GM23248 (cell line): ENCODE measurements around the gene FBLN5. TPM values are rescaled to one million over a fixed set of nuclear protein-coding genes. Genes with fewer than 3 reads are reported as not detected.
"Not testable (repeated sequence)": the region's sequence is repeated elsewhere in the genome, so short reads cannot be mapped to it uniquely, and the experiment has no call there.

Experiments
- DNase-seq: peaks from one replicate; pipeline ENCODE4 v3.0.0-alpha.2; 2015
- H2AFZ ChIP-seq: fragments of 200-600 bp; sonication (generic); 2 replicates; pipeline ENCODE4 v1.6.1; 2016; ENCODE audit warnings: antibody characterized with exemption
- H3F3A ChIP-seq: fragments of 200-600 bp; sonication (generic); 2 replicates; pipeline ENCODE4 v1.6.1; 2016; ENCODE audit warnings: mild to moderate bottlenecking, antibody characterized with exemption, mixed run types; ENCODE audit not compliant: insufficient read depth
- H3K27ac ChIP-seq: fragments of 200-600 bp; sonication (generic); 2 replicates; pipeline ENCODE4 v1.5.1; 2016; ENCODE audit warnings: mild to moderate bottlenecking
- H3K27me3 ChIP-seq: fragments of 200-600 bp; sonication (generic); replicated peaks from 2 replicates; pipeline ENCODE4 v1.6.1; 2016; ENCODE audit warnings: mild to moderate bottlenecking; ENCODE audit not compliant: insufficient read depth
- H3K36me3 ChIP-seq: fragments of 200-600 bp; sonication (generic); 2 replicates; pipeline ENCODE4 v1.6.1; 2016; ENCODE audit warnings: low read depth, mild to moderate bottlenecking
- H3K4me1 ChIP-seq: fragments of 200-600 bp; sonication (generic); 2 replicates; pipeline ENCODE4 v1.6.1; 2016; ENCODE audit warnings: mild to moderate bottlenecking; ENCODE audit not compliant: insufficient read depth
- H3K4me2 ChIP-seq: fragments of 200-600 bp; sonication (generic); one replicate; pipeline ENCODE4 v1.6.1; 2016; ENCODE audit warnings: mild to moderate bottlenecking; ENCODE audit not compliant: unreplicated experiment
- H3K4me3 ChIP-seq: fragments of 200-600 bp; sonication (generic); 2 replicates; pipeline ENCODE4 v1.5.1; 2016; ENCODE audit warnings: mild to moderate bottlenecking
- H3K79me2 ChIP-seq: fragments of 200-600 bp; sonication (generic); 2 replicates; pipeline ENCODE4 v1.6.1; 2016; ENCODE audit warnings: mild to moderate bottlenecking; ENCODE audit not compliant: insufficient read depth
- H3K9ac ChIP-seq: fragments of 200-600 bp; sonication (generic); 2 replicates; pipeline ENCODE4 v1.6.1; 2016; ENCODE audit warnings: mild to moderate bottlenecking
- H3K9me2 ChIP-seq: fragments of 200-600 bp; sonication (generic); 2 replicates; pipeline ENCODE4 v1.6.1; 2016; ENCODE audit warnings: mixed run types, mild to moderate bottlenecking, moderate library complexity; ENCODE audit not compliant: insufficient read depth
- H3K9me3 ChIP-seq: fragments of 200-600 bp; sonication (generic); one replicate; pipeline ENCODE4 v1.6.1; 2017; ENCODE audit warnings: low read depth
- H4K20me1 ChIP-seq: fragments of 200-600 bp; sonication (generic); 2 replicates; pipeline ENCODE4 v1.6.0; 2016; ENCODE audit not compliant: insufficient read depth
- EZH2 ChIP-seq: fragments of 200-600 bp; sonication (generic); IDR thresholded peaks from 2 replicates; pipeline ENCODE4 v1.6.1; 2018; ENCODE audit warnings: antibody characterized with exemption, mild to moderate bottlenecking; ENCODE audit not compliant: insufficient read depth, poor library complexity, severe bottlenecking
- EZH2phosphoT487 ChIP-seq: fragments of 200-600 bp; sonication (generic); IDR thresholded peaks from 2 replicates; pipeline ENCODE4 v1.6.1; 2018; ENCODE audit warnings: antibody characterized with exemption, moderate library complexity, mild to moderate bottlenecking, low read depth; ENCODE audit not compliant: insufficient read depth
- WGBS, 2 experiments: methylation state at CpG; one replicate each; pipeline ENCODE4 v1.1.6; 2015 to 2017; ENCODE audit warnings: low lambda C conversion rate in 2 of 2, low coverage in 1 of 2; ENCODE audit errors: missing lambda C conversion rate in 2 of 2; 5-methylcytosine and 5-hydroxymethylcytosine counted together
- in situ Hi-C: fragments of 300-500 bp; cut with MboI; formaldehyde crosslinking; loops from 2 replicates; pipeline ENCODE4 v1.15.0; 2020
- polyA plus RNA-seq: library from polyadenylated mRNA; unstranded; fragments of >200 nt; fragmentation: Nextera tagmentation; extraction: Ambion mirVana; gene quantifications from 2 replicates; pipeline ENCODE4 v1.2.1, GENCODE V29; 2016
- total RNA-seq: library from RNA; depleted of rRNA; stranded (reverse); fragments of >200 nt; shearing (Covaris generic); gene quantifications from 2 replicates; pipeline ENCODE4 v1.2.3, GENCODE V29; 2014

FBLN5 gene
- total and polyA plus RNA-seq, 2 experiments from 2014 or later, result 234 to 756 TPM

DNA sequence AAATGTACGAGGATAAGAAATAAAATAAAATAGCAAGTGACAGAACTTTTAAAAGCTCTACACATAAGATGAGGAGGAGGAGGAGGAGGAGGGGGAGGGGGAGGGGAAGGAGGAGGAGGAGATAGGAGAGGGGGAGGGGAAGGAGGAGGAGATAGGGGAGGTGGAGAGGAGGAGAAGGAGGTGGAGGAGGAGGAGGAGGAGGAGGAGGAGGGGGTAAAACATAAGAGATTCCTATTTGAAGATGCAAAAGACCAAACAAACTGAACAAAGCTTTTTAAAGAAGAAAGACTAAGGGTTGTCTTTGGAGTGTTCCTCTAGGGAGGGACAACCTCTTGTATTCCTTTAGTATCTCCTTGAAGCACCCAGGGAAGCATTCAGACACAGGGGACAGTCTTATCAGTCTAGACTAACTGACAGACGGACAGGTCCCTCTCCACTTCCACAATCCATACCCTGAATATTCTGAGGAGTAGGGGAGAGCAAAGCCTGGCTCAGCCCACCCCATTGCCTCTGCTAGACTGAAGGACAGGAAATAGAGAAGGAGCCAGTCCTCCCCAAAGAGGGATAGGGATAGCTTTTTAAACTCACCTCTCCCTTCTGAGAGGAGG, 93.1 kb downstream of the FBLN5 start:
- Histone ChIP-seq H3K27ac (no peak overlapping the region), H3K9me2 (no peaks in the 10 kb centered on the region), H3K4me3 (no peak overlapping the region), H3K4me2 (no peak overlapping the region), H4K20me1 (no peaks in the 10 kb centered on the region), H3K36me3 (no peaks in the 10 kb centered on the region), H3F3A (no peaks in the 10 kb centered on the region), H3K9ac (no peak overlapping the region), H3K79me2 (no peaks in the 10 kb centered on the region), H3K4me1 (peaks cover 12% of the 10 kb centered on the region), H2AFZ (no peak overlapping the region), H3K27me3 (no peaks in the 10 kb centered on the region), H3K9me3 (no peaks in the 10 kb centered on the region)
- WGBS, 2 experiments, result 48 to 56% methylated on average over 2 of the region's 2 CpGs
- no peak for DNase-seq
- no peak for TF ChIP-seq EZH2phosphoT487
- no peak for TF ChIP-seq EZH2
- in situ Hi-C loops, result no loop called here

GRCh38 chr14:91851563-91851962, 95.9 kb downstream of the FBLN5 start:
- TF ChIP-seq EZH2 (no peak), EZH2phosphoT487 (no peak)
- no peaks in the 10 kb centered on the region for H3K9me3 ChIP-seq
- DNase-seq, result no peak
- in situ Hi-C loops, result no loop called here
- no peaks in the 10 kb centered on the region for H3K27me3 ChIP-seq
- no peak overlapping the region for H3K4me2 ChIP-seq
- WGBS, 2 experiments, result 38 to 45% methylated on average over 1 of the region's 1 CpG
- H3K9me2 ChIP-seq, result no peaks in the 10 kb centered on the region
- no peaks in the 10 kb centered on the region for H3K79me2 ChIP-seq
- H2AFZ ChIP-seq, result no peak overlapping the region
- no peaks in the 10 kb centered on the region for H3K4me1 ChIP-seq
- no peaks in the 10 kb centered on the region for H4K20me1 ChIP-seq
- no peaks in the 10 kb centered on the region for H3K36me3 ChIP-seq
- H3K27ac ChIP-seq, result no peak overlapping the region
- H3F3A ChIP-seq, result no peaks in the 10 kb centered on the region
- no peak overlapping the region for H3K9ac ChIP-seq
- H3K4me3 ChIP-seq, result no peak overlapping the region

- 70 to 73% methylated on average over 4 of the region's 4 CpGs for WGBS, 2 experiments
- H3K27me3 ChIP-seq, result no peaks in the 10 kb centered on the region
- no peak overlapping the region for H2AFZ ChIP-seq
- no peak overlapping the region for H3K4me3 ChIP-seq
- H3K4me2 ChIP-seq, result no peak overlapping the region
- no peaks in the 10 kb centered on the region for H4K20me1 ChIP-seq
- no peaks in the 10 kb centered on the region for H3F3A ChIP-seq
- no peaks in the 10 kb centered on the region for H3K9me3 ChIP-seq
- no peaks in the 10 kb centered on the region for H3K36me3 ChIP-seq
- in situ Hi-C loops, result no loop called here
- no peak for TF ChIP-seq EZH2phosphoT487
- no peak for TF ChIP-seq EZH2
- no peak overlapping the region for H3K9ac ChIP-seq
- H3K79me2 ChIP-seq, result no peaks in the 10 kb centered on the region
- no peak overlapping the region for H3K27ac ChIP-seq
- H3K9me2 ChIP-seq, result no peaks in the 10 kb centered on the region
- DNase-seq, result no peak
- H3K4me1 ChIP-seq, result no peaks in the 10 kb centered on the region
Observed at GRCh38 chr14:91848504-91849001, 98.9 kb downstream of the FBLN5 start.

- H4K20me1 ChIP-seq, result no peaks in the 10 kb centered on the region
- H3K9me2 ChIP-seq, result no peaks in the 10 kb centered on the region
- H3K9ac ChIP-seq, result no peak overlapping the region
- H3K4me2 ChIP-seq, result no peak overlapping the region
- 84 to 88% methylated on average over 1 of the region's 1 CpG for WGBS, 2 experiments
- in situ Hi-C loops, result no loop called here
- no peak overlapping the region for H3K4me3 ChIP-seq
- no peak overlapping the region for H3K27ac ChIP-seq
- no peak overlapping the region for H2AFZ ChIP-seq
- no peaks in the 10 kb centered on the region for H3K36me3 ChIP-seq
- no peak for TF ChIP-seq EZH2
- TF ChIP-seq EZH2phosphoT487, result no peak
- no peaks in the 10 kb centered on the region for H3K4me1 ChIP-seq
- no peaks in the 10 kb centered on the region for H3K79me2 ChIP-seq
- H3F3A ChIP-seq, result no peaks in the 10 kb centered on the region
- H3K27me3 ChIP-seq, result no peaks in the 10 kb centered on the region
- no peak for DNase-seq
- H3K9me3 ChIP-seq, result no peaks in the 10 kb centered on the region
Observed at GRCh38 chr14:91847693-91848092, 99.8 kb downstream of the FBLN5 start.

DNA sequence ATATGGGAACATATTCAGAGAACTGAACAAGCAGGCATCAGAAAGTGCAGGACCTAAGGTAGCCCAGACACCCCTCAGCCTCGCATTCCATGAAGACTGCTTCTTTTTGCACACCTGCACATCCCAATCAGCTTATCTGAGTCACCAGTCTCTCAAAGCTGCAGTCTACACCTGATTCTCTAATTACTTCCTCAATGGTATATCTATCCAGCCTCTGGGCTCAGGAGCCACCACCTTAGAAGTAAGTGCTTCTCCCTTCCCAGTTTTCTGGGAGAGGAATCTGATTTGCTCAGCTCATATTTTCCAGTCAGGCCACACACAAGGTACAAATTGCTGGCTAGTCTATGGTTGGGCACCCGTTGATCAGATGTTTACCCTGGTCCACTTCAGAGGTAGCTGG, 101.8 kb downstream of the FBLN5 start:
- H3K4me2 ChIP-seq, result no peak overlapping the region
- peaks cover 9% of the 10 kb centered on the region; the same call in 1 of the 2 replicates for H3K4me1 ChIP-seq
- H4K20me1 ChIP-seq, result no peaks in the 10 kb centered on the region
- DNase-seq, result no peak
- no peaks in the 10 kb centered on the region for H3K27me3 ChIP-seq
- no peak overlapping the region for H2AFZ ChIP-seq
- H3K9me2 ChIP-seq, result no peaks in the 10 kb centered on the region
- no peaks in the 10 kb centered on the region for H3K79me2 ChIP-seq
- H3F3A ChIP-seq, result no peaks in the 10 kb centered on the region
- H3K9me3 ChIP-seq, result no peaks in the 10 kb centered on the region
- no peaks in the 10 kb centered on the region for H3K36me3 ChIP-seq
- 60 to 61% methylated on average over 2 of the region's 2 CpGs for WGBS, 2 experiments
- H3K9ac ChIP-seq, result no peak overlapping the region
- no peak overlapping the region for H3K4me3 ChIP-seq
- no peak overlapping the region for H3K27ac ChIP-seq
- in situ Hi-C loops, result no loop called here
- no peak for TF ChIP-seq EZH2
- no peak for TF ChIP-seq EZH2phosphoT487

DNA sequence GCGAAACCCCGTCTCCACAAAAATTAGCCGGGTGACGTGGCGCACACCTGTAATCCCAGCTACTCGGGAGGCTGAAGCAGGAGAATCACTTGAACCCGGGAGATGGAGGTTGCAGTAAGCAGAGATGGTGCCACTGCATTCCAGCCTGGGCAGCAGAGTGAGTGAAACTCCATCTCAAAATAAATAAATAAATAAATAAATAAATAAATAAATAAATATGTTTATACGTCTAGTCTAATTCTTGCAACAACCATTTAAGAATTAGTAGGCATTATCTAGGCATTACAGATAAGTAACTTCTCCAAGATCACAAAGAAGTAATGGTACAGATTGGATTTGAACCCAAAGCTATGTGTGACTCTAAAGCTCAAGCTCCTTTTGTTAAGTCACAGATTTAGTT, 102.4 kb downstream of the FBLN5 start:
- H3K36me3 ChIP-seq, H3K27me3 ChIP-seq, H2AFZ ChIP-seq, in situ Hi-C loops, H3K9me3 ChIP-seq, H3K4me2 ChIP-seq, H3K9me2 ChIP-seq, H3K4me3 ChIP-seq, H4K20me1 ChIP-seq, H3K79me2 ChIP-seq, H3K27ac ChIP-seq, DNase-seq, H3K9ac ChIP-seq, H3F3A ChIP-seq: not testable (repeated sequence)
- peaks cover 12% of the 10 kb centered on the region; the same call in 1 of the 2 replicates for H3K4me1 ChIP-seq
- 86 to 89% methylated on average over 8 of the region's 8 CpGs for WGBS, 2 experiments
